A549 (cell line): ENCODE results near the gene PSMD12. TPM values are rescaled to one million over a fixed set of nuclear protein-coding genes. Genes with fewer than 3 reads are reported as not detected.
"Not testable (repeated sequence)": the region's sequence is repeated elsewhere in the genome, so short reads cannot be mapped to it uniquely, and the experiment has no call there.

Experiments used
- ATAC-seq, 2 experiments: fragments of 200-7000 bp in 1 of 2; fragments of >200 bp in 1 of 2; cut with Nextera tagmentation in 1 of 2; cut with Tn5 transposase in 1 of 2; 3 replicates each; pipeline versions ENCODE4 v1.8.0 to v1.9.1; 2018 to 2020; ENCODE audit warnings: mild to moderate bottlenecking in 1 of 2, moderate library complexity in 1 of 2
- CTCF ChIA-PET: fragments of 300-600 bp; sonication (Branson Sonifier 250); formaldehyde crosslinking; extraction: SDS; loops from one replicate; lab custom pipeline; 2021; ENCODE audit warnings: antibody characterized with exemption, inconsistent platforms; lab: Yijun Ruan, JAX
- POLR2A ChIA-PET: fragments of 350-600 bp; formaldehyde crosslinking; extraction: SDS; loops from one replicate; lab custom pipeline; 2021; ENCODE audit warnings: antibody characterized with exemption, inconsistent platforms; lab: Yijun Ruan, JAX
- DNase-seq, 2 experiments: peaks; one replicate each; pipeline versions ENCODE4 v3.0.0 to v3.0.0-alpha.2; 2011 to 2016; ENCODE audit warnings: low read depth in 1 of 2, low spot score in 1 of 2
- FAIRE-seq: peaks from 2 replicates; lab custom pipeline; 2011; peaks lifted over from hg19 to GRCh38; lab: Jason Lieb, UNC
- H3K27ac ChIP-seq, 2 experiments: fragments of >200 bp; sonication (Bioruptor Twin); formaldehyde crosslinking; 3 replicates each; pipeline ENCODE4 v1.5.1; 2016 to 2017
- H3K4me1 ChIP-seq: fragments of >200 bp; sonication (Bioruptor Twin); formaldehyde crosslinking; 3 replicates; pipeline ENCODE4 v1.6.1; 2016
- H3K4me2 ChIP-seq: fragments of >200 bp; sonication (Bioruptor Twin); formaldehyde crosslinking; 3 replicates; pipeline ENCODE4 v1.6.1; 2016
- H3K4me3 ChIP-seq: fragments of >200 bp; sonication (Bioruptor Twin); formaldehyde crosslinking; 3 replicates; pipeline ENCODE4 v1.5.1; 2016
- H3K9me3 ChIP-seq: fragments of >200 bp; sonication (Bioruptor Twin); formaldehyde crosslinking; 3 replicates; pipeline ENCODE4 v1.6.1; 2016
- ATOH8 ChIP-seq: fragments of 250-450 bp; sonication (Bioruptor Pico); IDR thresholded peaks from 2 replicates; pipeline ENCODE4 v1.5.0; 2020; ENCODE audit warnings: low read depth, mild to moderate bottlenecking, moderate library complexity
- BCL3 ChIP-seq: fragments of >200 bp; sonication (Bioruptor Twin); formaldehyde crosslinking; IDR thresholded peaks from 3 replicates; pipeline ENCODE4 v1.6.1; 2016
- BHLHE40 ChIP-seq: IDR thresholded peaks from 2 replicates; pipeline ENCODE4 v1.6.1; 2012; ENCODE audit warnings: low read depth, low read length, inconsistent platforms
- FOSB ChIP-seq: fragments of 250-450 bp; sonication (Bioruptor Pico); IDR thresholded peaks from 2 replicates; pipeline ENCODE4 v1.5.0; 2020; ENCODE audit warnings: mild to moderate bottlenecking, moderate library complexity
- FOSL2 ChIP-seq, 2 experiments: fragments of 450-650 bp in 1 of 2; fragments of >200 bp in 1 of 2; sonication (Bioruptor Twin) in 1 of 2; formaldehyde crosslinking; IDR thresholded peaks; 2 replicates each; pipeline versions ENCODE4 v1.5.0 to v1.6.1; 2016 to 2020; ENCODE audit warnings: mild to moderate bottlenecking in 1 of 2, moderate library complexity in 1 of 2
- FOXS1 ChIP-seq: fragments of 250-450 bp; sonication (Bioruptor Pico); IDR thresholded peaks from 2 replicates; pipeline ENCODE4 v1.5.0; 2020; ENCODE audit warnings: mild to moderate bottlenecking, moderate library complexity
- HOXB13 ChIP-seq: fragments of 250-450 bp; sonication (Bioruptor Pico); IDR thresholded peaks from 2 replicates; pipeline ENCODE4 v1.5.0; 2020; ENCODE audit warnings: low read depth, mild to moderate bottlenecking, moderate library complexity
- HOXB5 ChIP-seq: fragments of 250-450 bp; sonication (Bioruptor Pico); IDR thresholded peaks from 2 replicates; pipeline ENCODE4 v1.5.0; 2020; ENCODE audit warnings: mild to moderate bottlenecking, moderate library complexity
- MAZ ChIP-seq: fragments of 150-350 bp; IDR thresholded peaks from 2 replicates; pipeline ENCODE4 v1.6.1; 2014; ENCODE audit warnings: antibody characterized with exemption, low read depth, low read length, borderline replicate concordance
- MYC ChIP-seq: IDR thresholded peaks from 2 replicates; pipeline ENCODE4 v1.6.1; 2012; ENCODE audit warnings: mild to moderate bottlenecking, inconsistent platforms, low read length, improper control_type of control experiment, borderline replicate concordance
- NPAS2 ChIP-seq: fragments of 250-450 bp; sonication (Bioruptor Pico); IDR thresholded peaks from 2 replicates; pipeline ENCODE4 v1.8.0; 2022; ENCODE audit warnings: mild to moderate bottlenecking, moderate library complexity, borderline replicate concordance
- RCOR1 ChIP-seq: fragments of 150-350 bp; IDR thresholded peaks from 2 replicates; pipeline ENCODE4 v1.6.1; 2014; ENCODE audit warnings: antibody characterized with exemption, low read length, low read depth
- TFCP2L1 ChIP-seq: fragments of 250-450 bp; sonication (Bioruptor Pico); IDR thresholded peaks from 2 replicates; pipeline ENCODE4 v1.5.0; 2021; ENCODE audit warnings: mild to moderate bottlenecking
- USF2 ChIP-seq: fragments of 450-650 bp; IDR thresholded peaks from 2 replicates; pipeline ENCODE4 v1.6.1; 2014; ENCODE audit warnings: antibody characterized with exemption
- ZFP36 ChIP-seq: fragments of 450-650 bp; IDR thresholded peaks from 2 replicates; pipeline ENCODE4 v1.6.1; 2014; ENCODE audit warnings: borderline replicate concordance; ENCODE audit not compliant: partially characterized antibody
- ZSCAN20 ChIP-seq: fragments of 250-450 bp; sonication (Bioruptor Pico); IDR thresholded peaks from 2 replicates; pipeline ENCODE4 v1.8.0; 2022; ENCODE audit warnings: mild to moderate bottlenecking, moderate library complexity
- WGBS: methylation state at CpG from one replicate; pipeline ENCODE4 v1.1.6; 2017; ENCODE audit errors: missing lambda C conversion rate; 5-methylcytosine and 5-hydroxymethylcytosine counted together
- polyA plus RNA-seq, 4 experiments: library from polyadenylated mRNA; depleted of rRNA in 3 of 4; stranded (reverse); fragments of >200 nt; fragmentation: RNase III in 1 of 4; extraction: RNeasy Plus Mini Kit Qiagen cat#74134 plus additional on column Dnase treatment in 1 of 4; gene quantifications; 2 replicates in 3 of 4; 3 replicates in 1 of 4; pipeline ENCODE4 v1.2.3, GENCODE V29; 2011 to 2017

PSMD12 gene
- polyA plus RNA-seq, 2 of the 4 experiments (the other 2 are of a cell fraction): 104 to 106 TPM

GRCh38 chr17:67390006-67390645 lies 23.7 kb upstream of the PSMD12 start:
- Histone ChIP-seq H3K4me3 (no peak overlapping the region), H3K4me2 (peak overlapping the region; percentile 65), H3K9me3 (no peaks in the 10 kb centered on the region), H3K4me1 (peaks cover 19% of the 10 kb centered on the region)
- FAIRE-seq: no peak
- 81% methylated on average over 6 of the region's 6 CpGs for WGBS
- TF ChIP-seq FOSB (no peak), HOXB5 (CRISPR knock-in tag) (no peak), FOSL2 (IDR thresholded peaks at IDR 0.05) (no peak), FOSL2 (CRISPR knock-in tag; IDR thresholded peaks at IDR 0.05) (no peak), MYC (no peak), HOXB13 (no peak), RCOR1 (no peak), ZSCAN20 (CRISPR knock-in tag) (no peak), ZFP36 (no peak), USF2 (no peak), FOXS1 (CRISPR knock-in tag) (no peak), MAZ (no peak), BCL3 (no peak), NPAS2 (CRISPR knock-in tag) (no peak), ATOH8 (CRISPR knock-in tag) (no peak)
- TF ChIP-seq, all 56 proteins: peak for 0
- POLR2A ChIA-PET: interaction anchor here (1.0 kb wide), 1 partner anchor 51 kb away, joined by 3 read pairs; no protein-coding TSS in a partner anchor
- DNase-seq: no peak
- CTCF ChIA-PET: interaction anchor here (0.8 to 8.0 kb wide), 6 partner anchors 15 to 296 kb away, joined by 3 to 185 read pairs (median 6); partner anchors contain the start of gene PITPNC1
- peak overlapping the region; percentile 54 to 68; a peak in 5 of 6 replicates for H3K27ac ChIP-seq
- ATAC-seq: peak; percentile 11; a peak in 2 of 6 replicates

- no peaks in the 10 kb centered on the region for H3K9me3 ChIP-seq
- H3K4me2 ChIP-seq: no peak overlapping the region
- ATAC-seq: no peak
- H3K4me3 ChIP-seq: no peak overlapping the region
- TF ChIP-seq RCOR1 (no peak), TFCP2L1 (CRISPR knock-in tag) (no peak), BHLHE40 (no peak)
- peaks cover 19% of the 10 kb centered on the region for H3K4me1 ChIP-seq
- DNase-seq: no peak
- H3K27ac ChIP-seq: peak overlapping the region in 1 of 2 experiments; percentile 4; a peak in 3 of 6 replicates
- ChIA-PET POLR2A (no interaction called here), CTCF (interaction anchor here (0.8 to 8.0 kb wide), 11 partner anchors 14 to 301 kb away, joined by 3 to 185 read pairs (median 4); partner anchors contain the start of gene PITPNC1)
- 86% methylated on average over 4 of the region's 4 CpGs for WGBS
- no peak for FAIRE-seq
Measured at GRCh38 chr17:67388986-67389385, 22.6 kb upstream of the PSMD12 start.

- H3K9me3 ChIP-seq, H3K4me3 ChIP-seq, DNase-seq, H3K4me2 ChIP-seq, ATAC-seq, FAIRE-seq, H3K27ac ChIP-seq: not testable (repeated sequence)
- WGBS: 92% methylated on average over 10 of the region's 10 CpGs
- ChIA-PET POLR2A (interaction anchor here (0.6 kb wide), 1 partner anchor 32 kb away, joined by 3 read pairs; no protein-coding TSS in a partner anchor), CTCF (interaction anchor here (0.9 to 8.0 kb wide), 19 partner anchors 13 to 302 kb away, joined by 3 to 185 read pairs (median 4); partner anchors contain the start of gene PITPNC1)
- H3K4me1 ChIP-seq: peaks cover 19% of the 10 kb centered on the region
Measured at GRCh38 chr17:67388536-67388935, 22.2 kb upstream of the PSMD12 start.
